Smooth muscle cell (in vitro differentiated cells): Measurements from ENCODE around the gene SRSF3. TPM values are rescaled to one million over a fixed set of nuclear protein-coding genes. Genes with fewer than 3 reads are reported as not detected.
A peak's percentile ranks its signal among the peaks of the same experiment; 100 is the strongest.

Source experiments
- DNase-seq: peaks from one replicate; lab custom pipeline; 2025; ENCODE audit not compliant: unreplicated experiment; lab: John Stamatoyannopoulos, UW
- H2AFZ ChIP-seq: fragments of 200-600 bp; sonication (generic); 2 replicates; pipeline ENCODE4 v1.6.0; 2016; ENCODE audit warnings: antibody characterized with exemption, low read depth, mild to moderate bottlenecking
- H3F3A ChIP-seq: fragments of 200-600 bp; sonication (generic); 2 replicates; pipeline ENCODE4 v1.6.0; 2017; ENCODE audit warnings: antibody characterized with exemption, low read depth
- H3K27ac ChIP-seq: fragments of 200-600 bp; sonication (generic); 2 replicates; pipeline ENCODE4 v1.5.1; 2016; ENCODE audit warnings: low read depth, mild to moderate bottlenecking
- H3K27me3 ChIP-seq: fragments of 200-600 bp; sonication (generic); 2 replicates; pipeline ENCODE4 v1.6.1; 2016; ENCODE audit warnings: low read depth, mild to moderate bottlenecking
- H3K36me3 ChIP-seq: fragments of 200-600 bp; sonication (generic); 2 replicates; pipeline ENCODE4 v1.5.1; 2016; ENCODE audit warnings: low read depth
- H3K4me1 ChIP-seq: fragments of 200-600 bp; sonication (generic); 2 replicates; pipeline ENCODE4 v1.5.1; 2016; ENCODE audit warnings: low read depth
- H3K4me2 ChIP-seq: fragments of 200-600 bp; sonication (generic); 2 replicates; pipeline ENCODE4 v1.6.0; 2016; ENCODE audit warnings: mild to moderate bottlenecking
- H3K4me3 ChIP-seq: fragments of 200-600 bp; sonication (generic); 2 replicates; pipeline ENCODE4 v1.5.1; 2016; ENCODE audit warnings: mild to moderate bottlenecking
- H3K79me2 ChIP-seq: fragments of 200-600 bp; sonication (generic); 2 replicates; pipeline ENCODE4 v1.6.0; 2016; ENCODE audit warnings: low read depth, mild to moderate bottlenecking
- H3K9ac ChIP-seq: fragments of 200-600 bp; sonication (generic); 2 replicates; pipeline ENCODE4 v1.6.0; 2016; ENCODE audit warnings: low read depth
- H3K9me3 ChIP-seq: fragments of 200-600 bp; sonication (generic); replicated peaks from 2 replicates; pipeline ENCODE4 v1.5.1; 2016; ENCODE audit warnings: low read depth
- H4K20me1 ChIP-seq: fragments of 200-600 bp; sonication (generic); 2 replicates; pipeline ENCODE4 v1.6.0; 2016; ENCODE audit warnings: low read depth
- WGBS: methylation state at CpG from one replicate; pipeline ENCODE4 v1.1.7; 2016; ENCODE audit warnings: low lambda C conversion rate; 5-methylcytosine and 5-hydroxymethylcytosine counted together
- polyA plus RNA-seq: library from polyadenylated mRNA; unstranded; fragments of >200 nt; fragmentation: Nextera tagmentation; extraction: Ambion mirVana; gene quantifications from 2 replicates; pipeline ENCODE4 v1.2.1, GENCODE V29; 2016
- total RNA-seq: library from RNA; depleted of rRNA; stranded (reverse); fragments of >200 nt; gene quantifications from 2 replicates; pipeline ENCODE4 v1.2.3, GENCODE V29; 2014
- TF ChIP-seq, protein P1 (sequence below): fragments of 200-600 bp; sonication (generic); IDR thresholded peaks from 2 replicates; pipeline ENCODE4 v1.5.1; 2017; ENCODE audit warnings: borderline replicate concordance, mild to moderate bottlenecking, antibody characterized with exemption; ENCODE audit not compliant: insufficient read depth, poor library complexity, severe bottlenecking

Gene SRSF3
- total and polyA plus RNA-seq, 2 experiments from 2014 or later = 158 to 179 TPM

DNA sequence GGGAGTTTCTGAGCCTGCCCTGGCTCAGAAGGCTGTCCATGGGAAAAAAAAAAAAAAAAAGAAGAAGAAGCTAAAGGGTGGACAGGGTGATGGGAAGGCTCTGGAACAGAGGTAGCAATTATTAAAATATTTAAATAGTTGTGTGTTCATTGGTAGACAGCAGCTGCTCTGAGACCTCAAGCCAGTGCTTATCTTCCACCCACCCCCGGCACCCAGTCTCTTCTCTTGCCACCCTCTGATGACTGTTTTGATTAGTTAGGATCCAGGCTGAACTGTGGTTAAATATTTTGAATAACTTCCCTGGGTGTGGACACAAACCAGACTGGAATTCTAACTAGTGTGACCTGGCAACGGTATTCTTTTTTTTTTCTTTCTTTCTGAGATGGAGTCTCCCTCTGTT lies 16.9 kb upstream of the SRSF3 start:
- Histone ChIP-seq H3F3A (peaks cover 7% of the 10 kb centered on the region), H3K9ac (no peak overlapping the region), H3K36me3 (no peaks in the 10 kb centered on the region), H4K20me1 (no peaks in the 10 kb centered on the region), H3K4me3 (no peak overlapping the region), H3K27me3 (no peaks in the 10 kb centered on the region), H3K27ac (peak overlapping the region; percentile 44), H3K4me2 (peak overlapping the region; percentile 59), H3K4me1 (peaks cover 16% of the 10 kb centered on the region), H3K79me2 (no peaks in the 10 kb centered on the region), H2AFZ (no peak overlapping the region), H3K9me3 (no peaks in the 10 kb centered on the region)
- no peak for DNase-seq
- TF ChIP-seq, protein P1, sequence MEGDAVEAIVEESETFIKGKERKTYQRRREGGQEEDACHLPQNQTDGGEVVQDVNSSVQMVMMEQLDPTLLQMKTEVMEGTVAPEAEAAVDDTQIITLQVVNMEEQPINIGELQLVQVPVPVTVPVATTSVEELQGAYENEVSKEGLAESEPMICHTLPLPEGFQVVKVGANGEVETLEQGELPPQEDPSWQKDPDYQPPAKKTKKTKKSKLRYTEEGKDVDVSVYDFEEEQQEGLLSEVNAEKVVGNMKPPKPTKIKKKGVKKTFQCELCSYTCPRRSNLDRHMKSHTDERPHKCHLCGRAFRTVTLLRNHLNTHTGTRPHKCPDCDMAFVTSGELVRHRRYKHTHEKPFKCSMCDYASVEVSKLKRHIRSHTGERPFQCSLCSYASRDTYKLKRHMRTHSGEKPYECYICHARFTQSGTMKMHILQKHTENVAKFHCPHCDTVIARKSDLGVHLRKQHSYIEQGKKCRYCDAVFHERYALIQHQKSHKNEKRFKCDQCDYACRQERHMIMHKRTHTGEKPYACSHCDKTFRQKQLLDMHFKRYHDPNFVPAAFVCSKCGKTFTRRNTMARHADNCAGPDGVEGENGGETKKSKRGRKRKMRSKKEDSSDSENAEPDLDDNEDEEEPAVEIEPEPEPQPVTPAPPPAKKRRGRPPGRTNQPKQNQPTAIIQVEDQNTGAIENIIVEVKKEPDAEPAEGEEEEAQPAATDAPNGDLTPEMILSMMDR = no peak
- 8% methylated on average over 2 of the region's 2 CpGs for WGBS

GRCh38 chr6:36578030-36578429 lies 16.1 kb upstream of the SRSF3 start:
- Histone ChIP-seq H3K27me3 (no peaks in the 10 kb centered on the region), H3K4me3 (no peak overlapping the region), H3K36me3 (no peaks in the 10 kb centered on the region), H3K79me2 (no peaks in the 10 kb centered on the region), H3K4me1 (peaks cover 16% of the 10 kb centered on the region), H3K9ac (peak overlapping the region; percentile 26), H3K27ac (peak overlapping the region; percentile 44), H3K4me2 (peak overlapping the region; percentile 59), H4K20me1 (no peaks in the 10 kb centered on the region), H2AFZ (no peak overlapping the region), H3K9me3 (no peaks in the 10 kb centered on the region), H3F3A (peaks cover 7% of the 10 kb centered on the region)
- TF ChIP-seq, protein P1 = no peak
- 92% methylated on average over 5 of the region's 5 CpGs for WGBS
- DNase-seq = no peak

DNA sequence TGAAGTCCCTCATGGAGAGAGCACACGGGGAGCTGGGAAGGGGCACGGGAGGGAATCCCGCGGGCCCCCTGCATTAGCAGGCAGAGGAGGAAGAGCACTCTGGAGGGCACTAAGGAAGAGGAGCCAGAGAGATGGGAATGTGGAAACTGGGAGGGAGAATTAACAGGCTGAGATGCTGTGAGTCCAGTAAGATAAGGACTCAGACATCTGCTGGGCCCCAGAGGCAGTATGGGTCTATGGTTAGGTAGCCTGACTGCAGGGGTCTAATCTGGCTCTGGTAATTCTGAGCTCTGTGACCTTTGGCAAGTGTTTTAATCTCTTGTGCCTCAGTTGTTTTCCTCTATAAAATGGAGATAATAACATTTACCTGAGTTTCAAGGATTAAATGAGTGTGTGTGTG lies 15.7 kb upstream of the SRSF3 start:
- TF ChIP-seq, protein P1 = no peak
- Histone ChIP-seq H3F3A (peaks cover 7% of the 10 kb centered on the region), H3K27ac (peak overlapping the region; percentile 44), H4K20me1 (no peaks in the 10 kb centered on the region), H3K9me3 (no peaks in the 10 kb centered on the region), H3K4me2 (no peak overlapping the region), H3K4me3 (no peak overlapping the region), H3K36me3 (no peaks in the 10 kb centered on the region), H3K9ac (no peak overlapping the region), H3K27me3 (no peaks in the 10 kb centered on the region), H2AFZ (no peak overlapping the region), H3K79me2 (no peaks in the 10 kb centered on the region), H3K4me1 (peaks cover 16% of the 10 kb centered on the region)
- WGBS = 78% methylated on average over 4 of the region's 4 CpGs
- no peak for DNase-seq

DNA sequence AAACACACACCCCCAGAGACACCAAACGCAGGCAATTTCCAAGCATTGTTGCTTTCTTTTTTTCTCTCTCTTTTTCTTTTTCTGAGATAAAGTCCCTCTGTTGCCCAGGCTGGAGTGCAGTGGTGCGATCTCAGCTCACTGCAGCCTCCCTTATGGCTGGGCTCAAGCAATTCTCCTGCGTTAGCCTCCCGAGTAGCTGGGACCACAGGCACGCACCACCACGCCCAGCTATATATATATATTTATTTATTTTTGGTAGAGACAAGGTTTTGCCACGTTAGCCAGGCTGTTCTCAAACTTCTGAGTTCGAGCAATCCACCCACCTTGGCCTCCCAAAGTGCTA lies 14.0 kb upstream of the SRSF3 start:
- Histone ChIP-seq H3K4me2 (peak overlapping the region; percentile 25), H3F3A (peaks cover 7% of the 10 kb centered on the region), H3K27me3 (no peaks in the 10 kb centered on the region), H3K36me3 (no peaks in the 10 kb centered on the region), H2AFZ (peak overlapping the region; percentile 72), H3K4me1 (peaks cover 16% of the 10 kb centered on the region), H3K4me3 (no peak overlapping the region), H3K9me3 (no peaks in the 10 kb centered on the region), H3K9ac (no peak overlapping the region), H3K27ac (peak overlapping the region; percentile 7), H3K79me2 (no peaks in the 10 kb centered on the region), H4K20me1 (no peaks in the 10 kb centered on the region)
- 94% methylated on average over 8 of the region's 8 CpGs for WGBS
- TF ChIP-seq, protein P1 = no peak
- no peak for DNase-seq
